Measurements from ENCODE around the gene SIX3. TPM values are rescaled to one million over a fixed set of nuclear protein-coding genes. Genes with fewer than 3 reads are reported as not detected.

The SIX3 gene
- total and polyA plus RNA-seq, 11 donors: not detected

Other genes starting within 250 kb of the SIX3 start
- 1 to 10 TPM in 3 of 9 donors, under 1 TPM in 6; 0.32 to 1.8 (median 0.61) TPM for gene SIX2, start 67.8 kb downstream of the SIX3 start, total RNA-seq
- gene SIX2, start 67.8 kb downstream of the SIX3 start, polyA plus RNA-seq: 1 to 10 TPM in 1 of 2 donors, under 1 TPM in 1; 0.99 to 2.0 TPM